HG03575 (cell line): ENCODE measurements around the gene SLC9B2.

Source experiments
- ATAC-seq: cut with Tn5 transposase; IDR thresholded peaks from one replicate; pipeline ENCODE4 v1.9.1; 2021; ENCODE audit not compliant: unreplicated experiment, insufficient number of reproducible peaks, low FRiP score; ENCODE audit errors: extremely low read depth

Gene SLC9B2

GRCh38 chr4:103085555-103086196, 9.1 kb upstream of the SLC9B2 start:
- ATAC-seq: no peak

- no peak for ATAC-seq
Measured at GRCh38 chr4:103079621-103080020, 3.1 kb upstream of the SLC9B2 start.

GRCh38 chr4:103075894-103076746, 441 bp downstream of the SLC9B2 start:
- ATAC-seq: no peak

GRCh38 chr4:103075435-103075893, 1.1 kb downstream of the SLC9B2 start:
- no peak for ATAC-seq

GRCh38 chr4:103074744-103075434, 1.7 kb downstream of the SLC9B2 start:
- no peak for ATAC-seq

- ATAC-seq: no peak
Measured at GRCh38 chr4:103073792-103074438, 2.6 kb downstream of the SLC9B2 start.

GRCh38 chr4:103067841-103068547, 8.6 kb downstream of the SLC9B2 start:
- ATAC-seq: no peak

- ATAC-seq: no peak
Measured at GRCh38 chr4:103060453-103061148, 16.0 kb downstream of the SLC9B2 start.

- no peak for ATAC-seq
Measured at GRCh38 chr4:103054030-103054429, 22.5 kb downstream of the SLC9B2 start.

GRCh38 chr4:103052779-103053178, 23.8 kb downstream of the SLC9B2 start:
- no peak for ATAC-seq

GRCh38 chr4:103052145-103052544, 24.4 kb downstream of the SLC9B2 start:
- no peak for ATAC-seq

GRCh38 chr4:103050736-103051436, 25.7 kb downstream of the SLC9B2 start:
- ATAC-seq: no peak

- ATAC-seq: peak; percentile 91
Measured at GRCh38 chr4:103046416-103047290, 29.9 kb downstream of the SLC9B2 start.

GRCh38 chr4:103044183-103044582, 32.4 kb downstream of the SLC9B2 start:
- no peak for ATAC-seq

GRCh38 chr4:103036169-103036568, 40.4 kb downstream of the SLC9B2 start:
- no peak for ATAC-seq

- ATAC-seq: no peak
Measured at GRCh38 chr4:103032574-103032973, 44.0 kb downstream of the SLC9B2 start.

GRCh38 chr4:103030791-103031190, 45.8 kb downstream of the SLC9B2 start:
- no peak for ATAC-seq
